Stimulated activated effector memory CD8-positive, alpha-beta T cell treated with anti-CD3 and anti-CD28 coated beads, Interleukin-12 subunit alpha, Interleukin-12 subunit beta, amount 100 ng/mL, for 72 hours (primary cell): Measurements from ENCODE around the gene IYD.
"Not testable (repeated sequence)": the region's sequence is repeated elsewhere in the genome, so short reads cannot be mapped to it uniquely, and the experiment has no call there.

Experiments used
- ATAC-seq: fragments of 150-1000 bp; cut with Tn5 transposase; 2 replicates; pipeline ENCODE4 v1.10.0; 2021
- DNase-seq, 2 donors: peaks; one replicate each; pipeline ENCODE4 v3.0.0; 2021 to 2022; ENCODE audit warnings: low spot score in 2 of 2
- H3K27ac Mint-ChIP-seq: one replicate; pipeline ENCODE4 v1.8.0; 2022; ENCODE audit warnings: mild to moderate bottlenecking, mixed read lengths
- H3K36me3 Mint-ChIP-seq: one replicate; pipeline ENCODE4 v1.8.0; 2022; ENCODE audit warnings: mild to moderate bottlenecking, mixed read lengths
- H3K4me1 Mint-ChIP-seq: one replicate; pipeline ENCODE4 v1.8.0; 2022; ENCODE audit warnings: mixed read lengths
- H3K4me3 Mint-ChIP-seq: one replicate; pipeline ENCODE4 v1.8.0; 2022; ENCODE audit warnings: mild to moderate bottlenecking, mixed read lengths
- H3K9me3 Mint-ChIP-seq: one replicate; pipeline ENCODE4 v1.8.0; 2022; ENCODE audit warnings: mixed read lengths

The IYD gene

DNA sequence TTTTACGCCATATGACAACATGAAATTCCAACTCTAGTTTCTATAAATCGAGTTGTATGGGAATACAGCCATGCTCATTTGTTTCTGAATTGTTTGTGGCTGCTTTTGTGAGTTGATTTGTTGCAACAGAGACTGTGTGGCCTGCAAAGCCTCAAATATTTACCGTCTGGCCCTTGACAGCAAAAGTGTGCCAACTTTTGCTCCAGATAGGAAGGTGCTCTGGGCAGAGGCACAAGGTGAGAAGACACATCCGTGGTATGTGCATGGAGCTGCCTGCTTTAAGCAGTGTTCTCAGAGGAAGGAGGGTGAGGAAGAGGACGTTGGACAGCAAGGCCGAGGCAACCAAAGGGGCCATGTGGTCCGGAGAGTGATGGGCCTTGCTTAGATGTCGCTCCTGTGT is 57.4 kb downstream of the IYD start:
- no peaks in the 10 kb centered on the region for H3K36me3 Mint-ChIP-seq
- H3K4me3 Mint-ChIP-seq: no peak overlapping the region
- H3K4me1 Mint-ChIP-seq: no peaks in the 10 kb centered on the region
- no peak for DNase-seq
- ATAC-seq: no peak
- H3K27ac Mint-ChIP-seq: no peak overlapping the region
- no peaks in the 10 kb centered on the region for H3K9me3 Mint-ChIP-seq

DNA sequence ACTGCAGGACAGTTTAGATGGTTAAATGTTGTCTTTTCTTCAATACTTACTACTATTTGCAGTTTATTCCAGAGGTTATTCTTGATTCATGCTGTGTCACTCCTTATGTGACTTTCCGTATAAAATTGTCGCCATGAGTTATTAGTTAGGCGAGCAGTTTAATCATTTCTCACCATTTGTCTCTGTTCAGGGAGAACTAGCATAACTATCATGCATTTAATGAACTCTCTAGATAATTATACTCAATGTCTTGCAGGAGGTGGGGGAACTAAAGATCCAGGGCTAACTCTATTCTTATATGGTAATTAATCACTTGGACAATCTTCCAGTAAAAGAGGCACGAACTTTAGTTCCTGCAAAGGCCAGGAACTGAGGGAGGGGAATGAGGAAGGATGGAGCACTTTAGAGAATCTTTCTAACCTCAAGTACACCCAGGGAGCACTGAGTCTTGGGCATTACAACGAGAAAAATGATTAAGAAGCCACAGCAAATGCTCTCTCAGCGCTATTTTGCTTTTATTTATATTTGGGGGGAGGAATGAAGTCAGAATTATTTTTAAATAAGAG is 58.3 kb downstream of the IYD start:
- Mint-ChIP-seq H3K9me3 (no peaks in the 10 kb centered on the region), H3K4me3 (no peak overlapping the region), H3K27ac (no peak overlapping the region), H3K4me1 (no peaks in the 10 kb centered on the region), H3K36me3 (no peaks in the 10 kb centered on the region)
- no peak for ATAC-seq
- no peak for DNase-seq

DNA sequence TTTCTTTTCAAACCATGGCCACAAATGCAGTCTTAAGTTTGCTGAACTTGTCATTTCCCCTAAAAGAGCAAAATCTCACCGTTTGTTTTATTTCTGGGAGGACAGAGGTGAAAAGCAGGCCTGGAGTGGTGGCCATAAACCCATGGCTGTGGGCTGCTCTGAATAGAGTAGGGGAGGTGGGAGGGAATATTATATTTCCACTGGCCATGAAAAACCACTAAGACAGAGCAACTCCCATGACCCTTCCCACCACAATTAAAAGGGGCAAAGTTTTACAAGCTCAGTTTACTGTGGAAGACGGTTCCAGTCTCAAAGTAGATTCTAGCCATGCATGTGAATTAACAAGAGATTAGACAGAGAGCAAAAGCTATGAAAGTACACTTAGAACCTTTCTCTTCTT is 59.0 kb downstream of the IYD start:
- no peaks in the 10 kb centered on the region for H3K9me3 Mint-ChIP-seq
- DNase-seq: no peak
- H3K4me3 Mint-ChIP-seq: no peak overlapping the region
- no peak overlapping the region for H3K27ac Mint-ChIP-seq
- ATAC-seq: no peak
- no peaks in the 10 kb centered on the region for H3K36me3 Mint-ChIP-seq
- no peaks in the 10 kb centered on the region for H3K4me1 Mint-ChIP-seq

DNA sequence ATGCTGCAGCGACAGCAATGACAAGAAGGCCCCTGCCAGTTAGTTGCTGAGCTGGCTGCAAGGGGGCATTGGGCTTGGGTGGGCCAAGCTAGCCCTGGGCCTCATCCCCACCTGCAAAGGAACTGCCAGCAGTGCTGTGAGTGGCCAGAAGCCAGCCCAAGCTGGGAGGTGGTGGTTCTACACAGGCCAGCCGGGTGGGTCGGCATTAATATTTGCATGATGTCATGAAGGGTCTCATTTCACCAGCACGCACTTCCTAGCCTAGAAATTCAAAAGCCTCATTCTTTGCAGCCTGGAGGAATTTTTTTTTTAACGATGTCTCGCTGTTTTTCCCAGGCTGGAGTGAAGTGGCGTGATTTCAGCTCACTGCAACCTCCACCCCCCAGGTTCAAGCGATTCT is 62.0 kb downstream of the IYD start:
- DNase-seq (no peak), ATAC-seq (no peak)
- H3K36me3 Mint-ChIP-seq: no peaks in the 10 kb centered on the region
- no peaks in the 10 kb centered on the region for H3K9me3 Mint-ChIP-seq
- no peaks in the 10 kb centered on the region for H3K4me1 Mint-ChIP-seq
- H3K27ac Mint-ChIP-seq: no peak overlapping the region
- no peak overlapping the region for H3K4me3 Mint-ChIP-seq

DNA sequence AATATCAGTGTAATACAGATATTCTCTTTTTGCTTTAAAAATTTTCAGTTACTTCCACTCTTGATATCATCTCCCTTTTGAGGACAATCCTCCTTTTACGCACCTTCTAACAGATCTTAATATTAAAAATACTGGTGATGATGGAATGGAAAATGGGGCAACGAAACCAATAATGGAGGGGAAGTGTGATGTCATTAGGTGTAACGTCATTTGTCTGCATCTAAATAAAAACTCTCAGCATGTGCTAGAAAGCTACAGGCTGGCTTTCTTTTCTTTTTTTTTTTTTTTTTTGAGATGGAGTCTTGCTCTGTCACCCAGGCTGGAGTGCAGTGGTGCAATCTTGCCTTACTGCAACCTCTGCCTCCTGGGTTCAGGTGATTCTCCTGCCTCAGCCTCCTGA is 66.5 kb downstream of the IYD start:
- Mint-ChIP-seq H3K36me3 (no peaks in the 10 kb centered on the region), H3K4me1 (peaks cover 6% of the 10 kb centered on the region)

DNA sequence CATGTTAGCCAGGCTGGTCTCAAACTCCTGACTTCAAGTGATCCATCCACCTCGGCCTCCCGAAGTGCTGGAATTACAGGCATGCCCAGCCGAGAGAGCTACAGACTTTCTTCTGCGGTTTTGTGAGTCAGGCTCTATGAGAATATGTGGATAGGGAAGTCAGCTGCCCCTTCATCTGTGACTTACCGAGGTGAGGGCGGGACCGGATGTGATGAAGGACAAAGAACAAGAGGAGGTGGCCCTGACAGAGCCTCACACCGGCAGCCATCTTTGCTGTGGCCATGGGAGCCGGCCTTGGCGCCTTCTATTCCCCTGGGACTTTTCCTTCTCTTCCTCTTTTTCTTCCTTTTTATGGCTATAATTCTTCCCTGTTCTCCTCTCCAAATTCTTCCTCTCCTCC is 67.0 kb downstream of the IYD start:
- ATAC-seq (no peak), DNase-seq (no peak)
- peaks cover 6% of the 10 kb centered on the region for H3K4me1 Mint-ChIP-seq
- no peaks in the 10 kb centered on the region for H3K36me3 Mint-ChIP-seq
- no peak overlapping the region for H3K27ac Mint-ChIP-seq
- peaks cover 3% of the 10 kb centered on the region for H3K9me3 Mint-ChIP-seq
- H3K4me3 Mint-ChIP-seq: no peak overlapping the region

More for the DNA sequence above, 66.5 kb downstream of the IYD start:
- no peak for ATAC-seq
- DNase-seq: no peak
- no peak overlapping the region for H3K27ac Mint-ChIP-seq
- H3K9me3 Mint-ChIP-seq: peaks cover 3% of the 10 kb centered on the region
- no peak overlapping the region for H3K4me3 Mint-ChIP-seq

DNA sequence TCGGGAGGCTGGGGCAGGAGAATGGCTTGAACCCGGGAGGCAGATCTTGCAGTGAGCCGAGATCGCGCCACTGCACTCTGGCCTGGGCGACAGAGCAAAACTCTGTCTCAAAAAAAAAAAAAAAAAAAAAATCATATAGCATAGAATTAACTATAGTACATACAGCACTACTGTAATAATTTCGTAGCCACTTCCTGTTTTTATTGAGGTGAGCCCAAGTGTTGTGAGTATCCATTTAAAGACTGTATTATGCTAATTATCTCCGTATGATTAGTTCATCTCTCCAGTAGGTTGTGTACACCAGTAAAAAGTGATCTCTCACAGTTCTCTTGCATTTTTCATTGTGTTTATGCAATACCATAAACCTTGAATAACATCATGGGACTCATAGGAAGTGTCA is 70.6 kb downstream of the IYD start:
- DNase-seq (no peak), ATAC-seq (no peak)
- H3K4me3 Mint-ChIP-seq: no peak overlapping the region
- no peaks in the 10 kb centered on the region for H3K36me3 Mint-ChIP-seq
- peaks cover 6% of the 10 kb centered on the region for H3K4me1 Mint-ChIP-seq
- peaks cover 3% of the 10 kb centered on the region for H3K9me3 Mint-ChIP-seq
- H3K27ac Mint-ChIP-seq: no peak overlapping the region

DNA sequence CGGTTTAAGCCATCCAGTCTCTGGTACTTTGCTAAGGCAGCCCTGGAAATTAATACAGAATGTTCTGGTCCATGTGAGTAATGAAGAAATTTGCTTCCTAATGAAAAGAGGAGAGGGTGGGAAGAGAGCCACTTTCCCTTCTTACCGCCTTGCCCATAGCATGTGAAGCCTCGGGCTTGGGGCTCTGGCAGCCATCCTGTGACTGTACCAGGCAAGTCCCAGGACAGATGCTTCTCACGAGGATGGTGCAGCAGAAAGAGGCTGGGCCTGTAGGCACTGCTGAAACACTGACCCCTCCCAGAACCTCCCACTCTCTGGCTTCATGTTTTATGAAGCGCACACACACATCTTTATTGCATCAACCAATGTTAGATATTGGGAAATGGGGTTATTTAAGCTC is 74.8 kb downstream of the IYD start:
- Mint-ChIP-seq H3K27ac (no peak overlapping the region), H3K4me3 (no peak overlapping the region), H3K9me3 (peaks cover 3% of the 10 kb centered on the region), H3K4me1 (peaks cover 2% of the 10 kb centered on the region), H3K36me3 (no peaks in the 10 kb centered on the region)
- ATAC-seq (no peak), DNase-seq (no peak)

DNA sequence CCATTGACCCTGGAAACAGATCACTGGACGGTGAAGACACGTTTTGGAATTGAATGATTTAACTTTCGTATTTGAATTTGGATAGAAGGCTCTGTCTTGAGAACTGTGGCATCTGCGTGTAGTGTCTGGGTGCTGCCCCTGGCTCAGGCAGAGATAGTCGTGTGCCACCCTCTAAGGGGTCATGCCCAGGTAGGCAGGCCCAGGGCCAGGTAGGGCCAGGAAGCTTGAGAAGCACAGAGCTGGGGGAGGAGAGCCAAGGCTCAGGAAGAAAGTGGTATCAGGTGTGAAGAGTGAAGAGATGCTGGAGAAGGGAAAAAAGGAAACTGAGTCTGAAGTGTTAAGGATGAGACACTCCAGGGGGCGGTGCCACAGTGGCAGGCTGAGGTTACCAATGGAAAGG is 75.5 kb downstream of the IYD start:
- Mint-ChIP-seq H3K4me1 (no peaks in the 10 kb centered on the region), H3K9me3 (peaks cover 3% of the 10 kb centered on the region), H3K4me3 (no peak overlapping the region), H3K27ac (no peak overlapping the region), H3K36me3 (no peaks in the 10 kb centered on the region)
- DNase-seq: no peak
- ATAC-seq: no peak

DNA sequence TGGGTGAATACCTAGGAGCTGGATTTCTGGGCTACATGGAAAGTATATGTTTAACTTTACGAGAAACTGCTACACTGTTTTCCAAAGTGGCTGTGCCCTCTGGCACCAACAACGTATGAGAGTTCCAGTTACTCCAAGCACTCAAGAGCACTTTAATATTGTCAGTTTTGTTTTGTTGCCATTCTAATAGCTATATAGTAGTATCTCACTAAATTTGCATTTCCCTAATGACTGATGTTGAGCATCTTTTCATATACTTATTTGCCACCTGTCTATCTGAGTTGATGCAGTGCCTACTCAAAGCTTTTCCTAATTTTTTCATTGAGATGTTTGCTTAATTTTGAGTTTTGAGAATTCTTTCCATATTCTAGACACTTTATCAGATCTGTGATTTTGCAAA is 76.7 kb downstream of the IYD start:
- Mint-ChIP-seq H3K27ac (no peak overlapping the region), H3K4me3 (no peak overlapping the region), H3K4me1 (no peaks in the 10 kb centered on the region), H3K9me3 (no peaks in the 10 kb centered on the region), H3K36me3 (no peaks in the 10 kb centered on the region)
- ATAC-seq: no peak
- no peak for DNase-seq

DNA sequence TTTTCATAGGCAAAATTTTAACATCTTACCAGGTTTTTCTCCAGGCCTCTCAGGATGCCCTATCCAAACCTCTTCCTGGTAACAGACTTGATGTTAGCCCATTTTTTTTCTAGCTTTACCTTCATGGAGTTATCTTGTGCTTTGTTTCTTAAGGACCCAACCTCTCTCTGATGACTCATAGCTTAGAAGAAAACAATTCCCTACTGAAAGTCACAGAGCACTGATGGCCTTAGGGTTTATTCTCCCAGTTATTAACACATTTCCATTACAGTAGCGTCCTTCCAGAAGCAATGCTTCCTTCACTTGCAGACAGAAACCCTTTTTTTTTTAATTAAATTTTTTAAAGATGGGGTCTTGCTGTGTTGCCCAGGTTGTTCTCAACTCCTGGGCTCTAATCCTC is 79.4 kb downstream of the IYD start:
- no peaks in the 10 kb centered on the region for H3K36me3 Mint-ChIP-seq
- H3K27ac Mint-ChIP-seq: no peak overlapping the region
- DNase-seq (no peak), ATAC-seq (no peak)
- no peaks in the 10 kb centered on the region for H3K4me1 Mint-ChIP-seq
- H3K9me3 Mint-ChIP-seq: no peaks in the 10 kb centered on the region
- H3K4me3 Mint-ChIP-seq: no peak overlapping the region

DNA sequence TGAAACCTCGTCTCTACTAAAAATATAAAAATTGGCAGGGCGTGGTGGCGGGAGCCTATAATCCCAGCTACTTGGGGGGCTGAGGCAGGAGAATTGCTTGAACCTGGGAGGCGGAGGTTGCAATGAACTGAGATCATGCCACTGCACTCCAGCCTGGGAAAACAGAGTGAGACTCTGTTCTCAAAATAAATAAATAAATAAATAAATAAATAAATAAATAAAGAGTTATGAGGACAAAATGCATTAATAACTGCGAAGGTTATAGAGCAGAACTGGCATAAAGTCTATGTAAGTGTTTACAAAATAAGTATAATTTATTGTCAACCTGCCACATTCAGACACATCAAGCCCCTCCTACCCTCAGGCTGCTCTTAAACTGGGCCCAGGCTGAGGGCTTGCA is 80.2 kb downstream of the IYD start:
- not testable (repeated sequence) for H3K4me3 Mint-ChIP-seq, DNase-seq, H3K36me3 Mint-ChIP-seq, H3K9me3 Mint-ChIP-seq, H3K27ac Mint-ChIP-seq, ATAC-seq, H3K4me1 Mint-ChIP-seq

DNA sequence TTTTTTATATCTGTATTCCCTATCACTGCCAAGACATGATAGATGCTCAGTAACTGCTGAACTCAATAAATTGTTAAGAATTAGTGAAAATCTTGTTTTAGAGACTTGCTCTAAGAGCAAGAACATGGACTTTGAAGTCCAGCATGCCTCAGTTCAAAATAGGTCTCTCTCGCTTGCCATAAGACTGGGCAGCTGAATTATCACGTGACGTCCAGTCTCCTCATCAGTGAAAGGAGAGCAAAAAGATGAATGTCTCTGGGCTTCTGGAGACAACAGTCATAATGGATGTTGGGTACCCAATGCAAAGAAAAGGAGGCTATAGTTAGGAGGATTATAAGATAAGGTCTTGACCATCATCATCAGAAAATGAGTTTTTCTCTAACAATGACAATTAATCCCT is 82.1 kb downstream of the IYD start:
- ATAC-seq (no peak), DNase-seq (no peak)
- Mint-ChIP-seq H3K4me1 (no peaks in the 10 kb centered on the region), H3K9me3 (no peaks in the 10 kb centered on the region), H3K27ac (no peak overlapping the region), H3K4me3 (no peak overlapping the region), H3K36me3 (no peaks in the 10 kb centered on the region)

DNA sequence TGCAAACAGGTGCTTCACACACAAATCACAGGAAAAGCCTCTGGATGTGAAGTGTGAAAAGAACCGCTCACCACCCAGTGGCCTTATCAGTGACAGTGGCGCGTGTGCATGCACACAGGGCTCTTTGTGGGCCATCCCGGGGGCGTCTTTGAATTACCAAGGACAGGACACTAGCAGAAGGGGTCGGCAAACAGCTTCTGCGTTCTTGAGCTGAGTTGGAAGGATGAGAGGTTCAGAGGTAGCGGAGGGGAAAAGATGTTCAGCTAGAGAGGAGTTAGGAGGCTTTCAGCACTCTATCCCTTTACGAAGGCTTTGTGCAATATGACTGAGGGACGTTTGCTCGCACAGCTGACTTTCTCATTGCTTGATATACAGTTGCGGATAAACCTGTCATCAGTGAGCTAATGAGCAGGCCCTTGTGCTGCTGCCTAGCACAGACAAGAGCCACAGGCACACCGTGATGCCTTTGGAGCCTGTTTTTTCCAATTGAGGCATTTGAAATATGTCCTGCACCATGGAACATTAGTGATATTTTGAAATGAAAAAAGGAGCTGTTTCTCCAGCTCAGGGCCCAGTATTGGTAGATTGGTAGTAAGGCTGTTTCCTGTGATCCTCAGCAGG is 83.1 kb downstream of the IYD start:
- Mint-ChIP-seq H3K4me3 (no peak overlapping the region), H3K4me1 (no peaks in the 10 kb centered on the region), H3K9me3 (no peaks in the 10 kb centered on the region), H3K27ac (no peak overlapping the region), H3K36me3 (no peaks in the 10 kb centered on the region)
- ATAC-seq (no peak), DNase-seq (no peak)

DNA sequence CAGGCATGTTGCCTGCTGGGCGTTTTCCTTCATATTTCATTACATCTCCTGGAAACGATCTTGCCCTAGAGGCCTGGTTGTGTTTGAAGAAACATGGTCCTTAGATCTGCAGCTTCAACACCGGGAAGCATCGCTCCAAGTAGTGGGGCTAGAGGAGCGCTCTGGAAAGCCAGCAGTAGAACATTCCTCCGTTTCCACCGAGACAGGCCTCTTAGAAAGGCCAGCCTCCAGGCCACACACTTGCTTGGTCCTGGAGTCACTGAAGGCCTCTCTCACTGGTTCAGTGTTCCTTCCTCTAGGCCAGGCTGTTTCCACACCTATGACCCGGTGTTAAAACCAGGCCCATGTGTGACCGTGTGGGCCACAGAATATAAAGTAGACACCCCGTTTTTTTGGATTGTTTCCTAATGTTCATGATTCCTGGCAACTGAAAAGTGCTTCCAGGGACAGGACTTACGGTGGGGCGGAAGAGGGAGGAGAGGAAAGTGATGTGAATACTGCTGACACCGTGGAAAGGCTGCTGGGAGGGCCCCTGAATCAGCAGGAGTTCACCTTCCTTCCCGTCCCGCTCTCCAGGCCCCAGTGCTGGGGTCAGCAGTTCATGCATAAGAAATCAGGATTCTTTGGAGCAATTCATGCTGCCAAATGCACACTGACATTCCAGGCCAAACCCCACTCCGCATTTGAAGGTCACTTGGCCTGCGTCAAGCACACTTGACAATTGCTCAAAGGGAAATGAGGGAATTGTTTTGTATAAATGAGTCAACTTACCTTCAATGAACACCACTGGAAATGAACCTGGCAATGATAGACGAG is 83.8 kb downstream of the IYD start:
- Mint-ChIP-seq H3K4me1 (no peaks in the 10 kb centered on the region), H3K4me3 (no peak overlapping the region), H3K27ac (no peak overlapping the region), H3K36me3 (no peaks in the 10 kb centered on the region), H3K9me3 (no peaks in the 10 kb centered on the region)
- ATAC-seq (no peak), DNase-seq (no peak)

DNA sequence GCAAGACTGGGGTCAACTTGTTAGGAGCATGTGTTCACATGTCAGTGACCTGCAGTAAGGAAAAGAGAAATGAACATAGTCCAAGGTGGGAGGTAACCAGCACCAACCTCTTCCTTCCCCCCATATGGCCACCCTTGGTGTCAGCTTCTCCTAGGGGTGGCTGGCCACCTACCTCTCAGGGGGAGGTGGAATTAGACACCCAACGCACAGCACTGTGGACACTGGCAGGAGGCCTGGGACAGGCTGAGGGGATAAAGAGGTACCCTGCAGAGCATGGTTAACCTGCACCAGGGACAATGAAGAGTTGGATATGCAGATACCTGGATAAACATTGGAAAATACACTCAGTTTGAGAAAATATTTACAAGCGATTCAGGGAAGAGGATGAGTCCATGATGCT is 84.5 kb downstream of the IYD start:
- no peak overlapping the region for H3K4me3 Mint-ChIP-seq
- ATAC-seq: no peak
- no peaks in the 10 kb centered on the region for H3K4me1 Mint-ChIP-seq
- H3K36me3 Mint-ChIP-seq: no peaks in the 10 kb centered on the region
- DNase-seq: no peak
- no peak overlapping the region for H3K27ac Mint-ChIP-seq
- no peaks in the 10 kb centered on the region for H3K9me3 Mint-ChIP-seq
